Spleen (tissue), 7 donors: ENCODE data around the gene CABP4.

ENCODE experiments used
- CTCF ChIP-seq, 11 experiments: fragments of 200-600 bp in 7 of 11; fragments of 450-650 bp in 4 of 11; sonication (generic) in 4 of 11; IDR thresholded peaks in 8 of 11; conservative IDR thresholded peaks in 3 of 11; 1 replicate in 7 of 11; 2 replicates in 4 of 11; pipeline versions ENCODE4 v1.4.0 to v1.8.0; 2016 to 2021; ENCODE audit warnings: antibody characterized with exemption in 11 of 11, inconsistent platforms in 4 of 11, mild to moderate bottlenecking in 1 of 11
- POLR2A ChIP-seq, 3 donors: fragments of 450-650 bp; IDR thresholded peaks; one replicate each; pipeline ENCODE4 v1.5.1; 2017; ENCODE audit warnings: antibody characterized with exemption in 3 of 3, mild to moderate bottlenecking in 1 of 3
- POLR2AphosphoS5 ChIP-seq, 3 donors: sonication (generic); formaldehyde crosslinking; IDR thresholded peaks; one replicate each; pipeline ENCODE4 v1.5.1; 2017; ENCODE audit warnings: antibody characterized with exemption in 3 of 3
- donor health status: DM: no; HTN: no; CAD: no; lungs with moderate emphysema.
- donor health status: DM: no; HTN: no; CAD: no.
- donor health status: DM: no; HTN: no; CAD: no.

GRCh38 chr11:67507864-67508485 is 52.8 kb downstream of the CABP4 start, which contains the start of gene CDK2AP2:
- TF ChIP-seq POLR2A (IDR thresholded peaks at IDR 0.05) = peak in 2 of 3 donors; percentile 83 to 93
- peak in 5 of 11 experiments; percentile 15 to 44 (median 28) for TF ChIP-seq CTCF (IDR thresholded peaks at IDR 0.05 in 8 of 11, conservative IDR thresholded peaks at IDR 0.05 in 3 of 11)
- TF ChIP-seq POLR2AphosphoS5 (IDR thresholded peaks at IDR 0.05) = peak; percentile 93 to 97 (median 95)
